Right kidney (tissue), 1 donor: Measurements from ENCODE around the gene MCAM.

Source experiments
- DNase-seq: peaks from one replicate; pipeline ENCODE4 v3.0.0-alpha.2; 2016

Gene MCAM

GRCh38 chr11:119263352-119263940, 53.5 kb downstream of the MCAM start:
- no peak for DNase-seq

DNA sequence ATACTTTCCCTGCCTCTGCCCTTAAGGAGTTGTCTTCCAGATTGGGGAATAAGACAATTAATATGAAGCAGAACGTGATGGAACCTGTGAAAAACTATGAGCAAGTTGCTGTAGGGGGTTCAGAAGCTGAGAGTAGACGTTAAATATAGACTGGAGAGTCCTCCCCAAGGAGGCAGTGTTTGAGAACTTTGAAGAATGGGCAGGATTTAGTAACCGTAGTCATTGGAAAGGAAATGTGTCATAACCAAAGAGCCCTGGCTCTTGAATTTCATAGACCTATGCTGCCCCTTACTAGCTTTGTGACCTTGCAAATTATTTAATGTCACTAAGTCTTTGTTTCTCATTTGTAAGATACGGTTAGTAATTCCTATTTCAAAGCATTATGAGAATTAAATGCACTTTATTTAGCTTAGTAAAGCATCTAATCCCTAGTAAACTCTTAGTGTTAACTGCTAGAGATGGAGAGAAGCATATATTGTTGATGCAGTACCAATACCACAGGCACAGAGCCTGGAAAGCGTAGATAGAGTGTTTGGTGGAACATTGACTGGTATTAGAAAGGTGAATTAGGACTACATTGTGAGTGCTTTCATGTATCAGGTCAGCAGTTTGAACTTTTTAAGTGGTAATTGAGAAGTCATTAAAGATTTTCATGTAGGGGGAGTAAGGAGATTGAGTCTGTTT, 54.1 kb downstream of the MCAM start:
- no peak for DNase-seq

DNA sequence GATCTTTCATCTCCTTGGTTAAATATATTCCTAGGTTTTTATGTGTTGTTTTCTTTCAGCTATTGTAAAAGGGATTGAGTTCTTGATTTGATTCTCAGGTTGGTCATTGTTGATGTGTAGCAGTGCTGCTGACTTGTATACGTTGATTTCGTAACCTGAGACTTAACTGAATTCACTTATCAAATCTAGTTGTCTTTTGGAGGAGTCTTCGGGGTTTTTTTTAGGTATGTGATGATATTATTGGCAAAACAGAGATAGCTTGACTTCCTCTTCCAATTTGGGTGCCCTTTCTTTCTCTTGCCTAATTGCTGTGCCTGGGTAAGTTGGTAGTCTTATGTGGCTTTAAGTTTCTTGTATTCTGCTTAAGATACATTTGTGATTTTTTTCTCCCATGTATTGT, 57.9 kb downstream of the MCAM start:
- no peak for DNase-seq
